ENCODE data around the gene F8.

- no peak for TF ChIP-seq CTCF (IDR thresholded peaks at IDR 0.05)
- no peak for TF ChIP-seq POLR2A (IDR thresholded peaks at IDR 0.05)
These were observed 188.7 kb downstream of the F8 start for GRCh38 chrX:154833746-154834274.
